ENCODE results near the gene OR51D1.

The OR51D1 gene

DNA sequence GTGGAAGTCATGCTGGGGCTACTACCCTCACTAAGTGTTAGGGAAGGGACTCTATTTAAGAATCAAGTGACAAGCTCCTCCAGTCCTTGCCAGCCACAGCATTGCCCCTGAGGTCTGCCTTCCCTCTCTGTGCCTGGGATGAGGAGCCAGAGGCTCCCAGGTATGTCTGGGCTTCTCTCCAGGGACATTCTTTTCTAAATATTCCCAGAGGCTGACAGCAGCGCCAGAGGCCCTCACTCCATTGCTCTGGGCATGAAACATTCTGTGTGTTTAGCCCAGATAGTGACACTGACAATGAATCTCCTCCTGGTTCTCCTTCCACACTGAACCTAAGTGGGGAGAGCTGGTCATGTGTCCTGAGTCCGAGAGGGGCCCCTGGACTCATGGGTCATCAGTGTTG lies 8.7 kb downstream of the OR51D1 start:
- DNase-seq: no peak

DNA sequence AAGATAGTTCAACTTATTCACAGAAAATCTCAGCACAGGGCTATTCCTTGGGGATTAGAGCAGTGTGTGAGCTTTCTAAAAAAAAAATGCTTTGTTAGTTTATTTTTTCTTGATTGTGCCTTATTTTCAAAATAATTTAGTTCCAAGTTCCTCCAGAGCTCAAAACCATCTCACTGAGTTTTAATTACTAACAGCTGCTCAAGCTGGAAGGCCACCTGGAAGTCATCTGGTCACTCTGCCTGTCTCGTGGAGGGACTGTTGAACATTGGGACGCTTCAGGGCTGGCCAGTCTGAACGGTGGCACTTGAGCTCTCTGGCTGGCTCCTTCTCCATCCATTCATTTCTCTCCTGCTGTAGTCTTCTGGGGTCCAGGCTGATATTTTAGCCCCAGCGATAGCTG lies 10.5 kb downstream of the OR51D1 start:
- no peak for DNase-seq

DNA sequence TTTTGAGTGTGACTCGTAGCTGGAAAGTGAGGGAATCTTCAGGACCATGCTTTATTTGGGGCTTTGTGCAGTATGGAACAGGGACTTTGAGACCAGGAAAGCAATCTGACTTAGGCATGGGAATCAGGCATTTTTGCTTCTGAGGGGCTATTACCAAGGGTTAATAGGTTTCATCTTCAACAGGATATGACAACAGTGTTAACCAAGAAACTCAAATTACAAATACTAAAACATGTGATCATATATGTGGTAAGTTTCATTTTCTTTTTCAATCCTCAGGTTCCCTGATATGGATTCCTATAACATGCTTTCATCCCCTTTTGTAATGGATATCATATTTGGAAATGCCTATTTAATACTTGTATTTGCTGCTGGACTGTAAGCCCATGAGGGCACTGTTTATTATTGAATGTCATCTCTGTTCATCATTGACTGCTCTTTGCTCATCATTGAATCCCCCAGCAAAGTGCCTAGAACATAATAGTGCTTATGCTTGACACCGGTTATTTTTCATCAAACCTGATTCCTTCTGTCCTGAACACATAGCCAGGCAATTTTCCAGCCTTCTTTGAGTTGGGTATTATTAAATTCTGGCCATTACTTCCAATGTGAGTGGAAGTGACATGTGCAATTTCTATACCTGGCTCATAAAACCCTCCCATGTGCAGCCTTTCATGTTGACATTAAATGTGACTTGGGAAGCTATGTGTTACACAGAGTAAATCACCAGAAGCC lies 17.5 kb downstream of the OR51D1 start:
- no peak for DNase-seq

DNA sequence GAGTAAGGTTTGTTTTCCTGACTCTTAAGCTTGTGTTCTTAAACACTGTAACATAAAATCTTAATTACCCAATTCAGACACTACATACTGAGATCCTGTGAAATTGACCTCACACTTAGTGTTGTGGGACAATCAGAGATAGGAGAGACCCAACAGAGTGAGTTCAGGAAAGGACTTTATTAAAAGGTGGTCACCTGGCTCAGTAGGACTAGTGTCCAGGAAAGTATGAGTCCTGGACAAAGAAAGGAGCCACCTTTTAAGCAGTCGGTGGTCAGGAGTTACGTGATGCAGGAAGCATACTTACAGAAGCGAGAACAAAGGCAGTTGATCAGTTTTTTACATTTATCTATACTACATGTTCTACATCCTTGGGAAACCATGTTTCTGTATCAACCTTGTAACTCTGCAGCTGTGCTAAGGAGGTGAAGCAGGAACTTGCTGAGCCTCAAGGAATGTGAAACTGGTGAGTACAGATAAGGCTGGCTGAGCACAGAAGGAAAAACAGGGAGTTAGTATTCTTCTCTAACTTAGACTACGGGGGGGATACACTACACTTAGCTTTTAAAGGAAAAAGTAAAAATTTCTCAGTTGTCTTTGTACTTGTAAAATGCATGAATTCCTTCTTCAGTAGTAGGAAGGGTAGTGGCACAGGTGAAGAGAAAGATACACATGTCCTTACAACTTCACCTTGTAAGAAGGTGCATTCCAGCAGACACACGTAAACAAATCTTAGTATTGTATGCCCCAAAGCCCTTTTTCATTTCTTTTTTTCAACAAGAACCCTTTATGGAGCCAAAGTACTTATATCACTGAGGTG lies 21.6 kb downstream of the OR51D1 start:
- no peak for DNase-seq

GRCh38 chr11:4662876-4663275 lies 25.6 kb downstream of the OR51D1 start:
- no peak for DNase-seq

GRCh38 chr11:4664183-4664582 lies 26.9 kb downstream of the OR51D1 start:
- DNase-seq: no peak

DNA sequence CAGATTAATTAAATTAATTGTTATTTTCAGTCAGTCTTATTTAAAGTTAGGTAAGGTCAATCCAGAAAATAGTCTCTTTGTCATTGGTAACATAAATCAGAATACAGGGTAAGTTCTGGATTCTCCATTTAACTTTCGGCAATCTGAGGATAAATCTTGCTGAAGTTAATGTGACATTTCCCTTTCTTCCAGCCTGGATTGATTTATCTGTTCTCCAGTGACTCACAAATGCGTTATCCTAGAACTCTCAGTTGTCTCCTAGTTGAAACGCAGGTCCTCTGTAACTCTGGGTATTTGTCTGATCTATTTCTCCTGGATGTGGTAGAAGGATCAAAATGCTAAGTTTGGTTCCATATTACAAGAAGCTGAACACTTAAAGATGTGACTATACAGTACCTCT lies 27.5 kb downstream of the OR51D1 start:
- DNase-seq: no peak

DNA sequence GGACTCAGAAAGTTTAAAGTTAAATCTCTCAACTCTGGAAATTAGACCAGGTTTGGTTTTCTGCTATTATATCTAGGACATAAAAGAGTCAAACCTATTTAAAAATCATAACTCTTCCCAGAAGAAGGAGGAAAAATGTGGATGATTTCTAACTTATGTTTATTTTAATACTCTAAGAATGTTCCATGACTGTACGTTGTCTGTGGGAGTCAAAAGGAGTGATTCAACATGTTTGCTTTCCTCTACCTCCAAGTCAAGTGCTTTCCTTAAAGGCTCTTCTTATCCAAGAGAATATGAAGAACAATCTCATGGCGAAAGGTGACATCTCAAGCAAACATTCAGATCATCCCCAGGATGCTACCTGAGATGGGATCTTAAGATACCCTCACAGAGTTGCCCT lies 28.1 kb downstream of the OR51D1 start:
- DNase-seq: no peak

DNA sequence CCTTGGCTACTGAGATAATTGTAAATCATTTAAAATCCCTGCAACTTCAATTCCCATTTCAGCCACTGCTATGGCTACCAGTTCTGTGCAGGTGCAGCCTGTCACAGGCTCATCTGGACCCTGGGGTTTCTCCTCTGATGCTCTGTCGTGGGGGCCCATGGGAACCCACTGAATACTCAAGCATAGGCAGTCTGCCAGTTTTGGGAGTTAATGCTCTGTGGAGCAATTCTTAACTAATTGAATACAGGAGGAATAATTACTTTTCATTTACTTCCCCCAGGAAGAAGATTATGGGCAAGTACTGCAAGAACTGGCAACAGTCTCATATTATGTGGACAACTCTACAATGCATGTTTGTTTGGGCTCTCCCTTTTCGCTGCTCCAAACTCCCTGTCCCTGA lies 34.5 kb downstream of the OR51D1 start:
- DNase-seq: no peak

DNA sequence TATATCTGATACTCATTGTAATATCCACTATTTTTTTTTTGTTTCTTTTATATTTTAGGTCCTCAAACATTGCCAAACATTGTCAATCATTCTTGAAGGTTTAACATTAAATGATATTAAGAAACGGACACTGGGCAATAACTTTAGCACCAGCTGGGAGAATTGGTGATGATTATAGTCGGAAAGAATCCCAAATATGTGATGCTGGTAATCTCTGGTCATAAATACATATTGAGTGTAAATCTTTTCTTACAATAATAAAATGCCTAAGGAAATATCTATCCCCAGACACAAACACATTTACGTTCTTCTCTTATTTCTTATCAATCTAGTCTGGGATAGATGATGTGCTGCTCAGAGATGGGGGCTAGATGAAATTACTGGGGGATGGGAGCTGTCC lies 35.2 kb downstream of the OR51D1 start:
- no peak for DNase-seq

GRCh38 chr11:4673781-4674180 lies 36.5 kb downstream of the OR51D1 start:
- no peak for DNase-seq

DNA sequence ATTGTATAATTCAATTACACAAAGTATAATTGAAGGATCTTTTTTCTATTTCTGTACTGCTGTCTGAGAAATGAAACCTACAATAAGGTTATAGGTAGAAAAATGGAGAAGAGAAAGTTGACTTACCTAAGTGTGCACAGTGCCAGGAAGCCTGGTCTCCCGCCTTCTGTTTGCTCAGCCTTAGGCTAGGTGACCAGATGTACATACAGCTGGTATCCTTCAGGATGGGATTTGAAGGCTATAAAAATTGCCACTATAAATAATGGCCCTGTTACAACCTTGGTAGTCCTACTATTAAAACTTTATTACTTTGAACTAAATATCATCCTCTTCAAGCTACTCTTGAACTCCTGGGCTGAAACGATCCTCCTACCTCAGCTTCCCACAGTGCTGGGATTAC lies 40.7 kb downstream of the OR51D1 start:
- no peak for DNase-seq

- no peak for DNase-seq
These were observed 43.1 kb downstream of the OR51D1 start for GRCh38 chr11:4680341-4680740.

DNA sequence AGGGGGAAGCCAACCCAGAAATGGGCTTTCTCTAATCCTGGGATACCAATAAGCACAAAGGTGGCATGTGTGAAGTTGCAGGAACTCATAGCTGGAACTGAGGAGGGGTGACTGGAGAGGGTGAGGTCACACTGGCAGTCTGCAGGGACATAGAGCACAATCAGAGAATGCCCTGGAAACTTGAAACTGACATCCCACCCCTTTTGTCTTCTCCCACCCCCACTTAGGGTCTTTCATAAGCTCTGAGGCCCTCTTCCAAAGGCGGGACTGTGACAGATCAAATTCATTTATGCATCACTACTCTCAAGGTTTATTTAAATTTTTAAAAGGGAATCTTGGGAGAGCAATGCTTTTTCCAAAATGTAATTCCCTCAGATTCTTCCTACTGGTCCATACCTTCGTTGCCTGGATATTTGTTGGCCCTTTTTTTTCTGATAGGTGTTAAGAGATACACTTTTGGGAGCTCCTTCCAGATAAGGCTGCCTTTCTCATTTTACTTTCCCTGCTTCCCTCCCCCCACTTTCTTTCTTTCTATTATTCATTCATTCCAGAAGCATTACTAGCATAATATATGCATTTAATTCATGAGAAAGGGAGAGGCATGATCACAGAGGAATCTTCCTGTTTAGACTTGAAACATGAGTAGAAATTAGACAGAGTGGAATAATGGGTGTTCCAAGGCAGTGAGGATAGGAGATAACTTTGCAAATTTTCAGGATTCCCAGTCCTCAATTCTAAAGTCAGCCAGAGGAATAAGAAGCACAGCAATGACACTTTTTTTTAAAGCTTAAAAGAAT lies 45.5 kb downstream of the OR51D1 start:
- no peak for DNase-seq

- no peak for DNase-seq
These were observed 47.5 kb downstream of the OR51D1 start for GRCh38 chr11:4684631-4685285.
